Caco-2 (cell line): ENCODE data around the gene KMT5C. TPM values are rescaled to one million over a fixed set of nuclear protein-coding genes. Genes with fewer than 3 reads are reported as not detected.

Experiments used
- BruUV-seq: library from RNA; stranded (reverse); fragments of 400-500 nt; replicated peaks from 2 replicates; lab custom pipeline; 2021; lab: Mats Ljungman, UMichigan
- CTCF ChIA-PET: fragments of 300-600 bp; sonication (Branson Sonifier 250); formaldehyde crosslinking; loops from one replicate; lab custom pipeline; 2022; ENCODE audit warnings: antibody characterized with exemption; lab: Charles Lee
- POLR2A ChIA-PET: fragments of 300-600 bp; sonication (Branson Sonifier 250); formaldehyde crosslinking; loops from one replicate; lab custom pipeline; 2022; ENCODE audit warnings: antibody characterized with exemption; lab: Charles Lee
- DNase-seq, 2 experiments: peaks; one replicate each; pipeline versions ENCODE4 v3.0.0 to v3.0.0-alpha.2; 2020 to 2022
- H3K27me3 ChIP-seq: replicated peaks from 2 replicates; pipeline ENCODE4 v1.6.0; 2011; ENCODE audit warnings: low read length; ENCODE audit not compliant: control insufficient read depth, insufficient read depth
- H3K36me3 ChIP-seq: 2 replicates; pipeline ENCODE4 v1.5.1; 2011; ENCODE audit warnings: low read length; ENCODE audit not compliant: control insufficient read depth, insufficient read depth
- H3K4me1 ChIP-seq: fragments of 250-450 bp; sonication (Bioruptor Pico); 2 replicates; pipeline ENCODE4 v1.5.1; 2020; ENCODE audit warnings: mild to moderate bottlenecking
- H3K4me3 ChIP-seq: 2 replicates; pipeline ENCODE4 v1.5.1; 2011; ENCODE audit warnings: low read depth, mild to moderate bottlenecking, control low read depth, low read length
- H3K9me3 ChIP-seq: fragments of 250-450 bp; sonication (Bioruptor Pico); 2 replicates; pipeline ENCODE4 v1.5.1; 2020; ENCODE audit warnings: mild to moderate bottlenecking, moderate library complexity
- H3K27ac Mint-ChIP-seq: one replicate; pipeline ENCODE4 v1.8.0; 2022; ENCODE audit warnings: mixed read lengths; ENCODE audit not compliant: unreplicated experiment
- H3K27me3 Mint-ChIP-seq: one replicate; pipeline ENCODE4 v1.8.0; 2022; ENCODE audit warnings: mixed read lengths; ENCODE audit not compliant: insufficient read depth, unreplicated experiment
- H3K36me3 Mint-ChIP-seq: one replicate; pipeline ENCODE4 v1.8.0; 2022; ENCODE audit warnings: mild to moderate bottlenecking, mixed read lengths; ENCODE audit not compliant: insufficient read depth, unreplicated experiment
- H3K4me1 Mint-ChIP-seq: one replicate; pipeline ENCODE4 v1.8.0; 2022; ENCODE audit warnings: low read depth, mixed read lengths; ENCODE audit not compliant: unreplicated experiment
- H3K4me3 Mint-ChIP-seq: one replicate; pipeline ENCODE4 v1.8.0; 2022; ENCODE audit warnings: mild to moderate bottlenecking, moderate library complexity, mixed read lengths; ENCODE audit not compliant: unreplicated experiment
- H3K9me3 Mint-ChIP-seq: one replicate; pipeline ENCODE4 v1.8.0; 2022; ENCODE audit warnings: mixed read lengths; ENCODE audit not compliant: unreplicated experiment
- CTCF ChIP-seq, 2 experiments: fragments of 200-600 bp in 1 of 2; IDR thresholded peaks; 1 replicate in 1 of 2; 2 replicates in 1 of 2; pipeline versions ENCODE4 v1.5.1 to v1.8.0; 2011 to 2022; ENCODE audit warnings: antibody characterized with exemption in 1 of 2, control low read depth in 1 of 2, inconsistent platforms in 1 of 2, low read depth in 1 of 2, low read length in 1 of 2, mild to moderate bottlenecking in 1 of 2, moderate library complexity in 1 of 2; ENCODE audit not compliant: insufficient read depth in 1 of 2, severe bottlenecking in 1 of 2, unreplicated experiment in 1 of 2
- intact Hi-C: fragments of 100-400 bp; cut with micrococcal nuclease; formaldehyde crosslinking; loops from one replicate; pipeline ENCODE4 v1.10.0; 2022; ENCODE audit not compliant: unreplicated experiment
- total RNA-seq: library from RNA; stranded (reverse); gene quantifications from 2 replicates; pipeline ENCODE4 v1.2.3, GENCODE V29; 2022

The KMT5C gene
- total RNA-seq, 1 experiment from 2014 or later: 26.3 TPM

- peak in 1 of 2 experiments; percentile 28 for DNase-seq
- no peaks in the 10 kb centered on the region for H3K9me3 ChIP-seq
- POLR2A ChIA-PET: interaction anchor here (0.6 kb wide), 1 partner anchor 8 kb away, joined by 3 read pairs; no protein-coding TSS in a partner anchor
- no peak for TF ChIP-seq CTCF (IDR thresholded peaks at IDR 0.05; ENCODE audit: insufficient read depth in 1 of 2, low read depth in 1 of 2, low read length in 1 of 2, severe bottlenecking in 1 of 2, unreplicated experiment in 1 of 2)
- no TSS peak for BruUV-seq
- no peak overlapping the region for H3K4me3 ChIP-seq
- Mint-ChIP-seq H3K4me1 (no peaks in the 10 kb centered on the region), H3K27ac (no peak overlapping the region), H3K4me3 (no peak overlapping the region), H3K36me3 (peaks cover 20% of the 10 kb centered on the region), H3K9me3 (no peaks in the 10 kb centered on the region), H3K27me3 (peaks cover 4% of the 10 kb centered on the region)
- no peaks in the 10 kb centered on the region for H3K4me1 ChIP-seq
- no peaks in the 10 kb centered on the region; the same call in 1 of the 2 replicates for H3K27me3 ChIP-seq
- H3K36me3 ChIP-seq: peaks cover 3% of the 10 kb centered on the region; the same call in 1 of the 2 replicates
- CTCF ChIA-PET: no interaction called here
- intact Hi-C loops: no loop called here
Measured at GRCh38 chr19:55346725-55347441, 7.2 kb downstream of the KMT5C start.

GRCh38 chr19:55347442-55348009 is 7.8 kb downstream of the KMT5C start:
- H3K9me3 Mint-ChIP-seq: no peaks in the 10 kb centered on the region
- ChIA-PET CTCF (no interaction called here), POLR2A (interaction anchor here (0.6 kb wide), 1 partner anchor 8 kb away, joined by 3 read pairs; no protein-coding TSS in a partner anchor)
- H3K4me1 Mint-ChIP-seq: peaks cover 3% of the 10 kb centered on the region
- intact Hi-C loops: no loop called here
- H3K4me3 Mint-ChIP-seq: no peak overlapping the region
- TF ChIP-seq CTCF (IDR thresholded peaks at IDR 0.05; ENCODE audit: insufficient read depth in 1 of 2, low read depth in 1 of 2, low read length in 1 of 2, severe bottlenecking in 1 of 2, unreplicated experiment in 1 of 2): no peak
- Histone ChIP-seq H3K27me3 (no peaks in the 10 kb centered on the region; the same call in 1 of the 2 replicates), H3K9me3 (no peaks in the 10 kb centered on the region), H3K36me3 (peaks cover 3% of the 10 kb centered on the region; the same call in 1 of the 2 replicates), H3K4me3 (no peak overlapping the region), H3K4me1 (peaks cover 5% of the 10 kb centered on the region)
- H3K36me3 Mint-ChIP-seq: peaks cover 22% of the 10 kb centered on the region
- H3K27ac Mint-ChIP-seq: no peak overlapping the region
- peaks cover 5% of the 10 kb centered on the region for H3K27me3 Mint-ChIP-seq
- DNase-seq: peak in 1 of 2 experiments; percentile 32
- no TSS peak for BruUV-seq

- ChIA-PET CTCF (interaction anchor here (1.1 kb wide), 1 partner anchor 9 kb away, joined by 4 read pairs; the partner anchor contains the start of gene KMT5C), POLR2A (interaction anchor here (0.5 to 2.0 kb wide), 3 partner anchors 9 to 96 kb away, joined by 3 to 23 read pairs (median 9); partner anchors contain the start of genes HSPBP1 and KMT5C)
- peaks cover 3% of the 10 kb centered on the region; the same call in 1 of the 2 replicates for H3K36me3 ChIP-seq
- H3K27me3 ChIP-seq: peaks cover 5% of the 10 kb centered on the region
- TF ChIP-seq CTCF (IDR thresholded peaks at IDR 0.05; ENCODE audit: insufficient read depth in 1 of 2, low read depth in 1 of 2, low read length in 1 of 2, severe bottlenecking in 1 of 2, unreplicated experiment in 1 of 2): no peak
- Mint-ChIP-seq H3K4me3 (no peak overlapping the region), H3K36me3 (peaks cover 18% of the 10 kb centered on the region), H3K9me3 (no peaks in the 10 kb centered on the region), H3K4me1 (peaks cover 9% of the 10 kb centered on the region), H3K27ac (no peak overlapping the region), H3K27me3 (peaks cover 10% of the 10 kb centered on the region)
- intact Hi-C loops: no loop called here
- peak in 1 of 2 experiments; percentile 30 for DNase-seq
- H3K4me1 ChIP-seq: peaks cover 15% of the 10 kb centered on the region
- no TSS peak for BruUV-seq
- H3K9me3 ChIP-seq: no peaks in the 10 kb centered on the region
- no peak overlapping the region for H3K4me3 ChIP-seq
Measured at GRCh38 chr19:55348317-55349034, 8.8 kb downstream of the KMT5C start.
